GM18505 (cell line): ENCODE data around the gene SPHK2.
"Not testable (repeated sequence)": the region's sequence is repeated elsewhere in the genome, so short reads cannot be mapped to it uniquely, and the experiment has no call there.

Source experiments
- ATAC-seq: cut with Tn5 transposase; IDR thresholded peaks from one replicate; pipeline ENCODE4 v1.9.1; 2021; ENCODE audit not compliant: unreplicated experiment
- POLR2A ChIP-seq: IDR thresholded peaks from 4 replicates; pipeline ENCODE4 v1.6.1; 2011; ENCODE audit warnings: borderline replicate concordance; ENCODE audit not compliant: insufficient read depth, insufficient read length; ENCODE audit errors: extremely low read depth

The SPHK2 gene

GRCh38 chr19:48618916-48619691, at the start of gene SPHK2, which contains the start of gene RPL18:
Gene SPHK2 (plus strand): TSS chr19:48619506. CDS start chr19:48620515, 1,009 bp downstream.
Gene RPL18 (minus strand): TSS chr19:48619178. CDS start chr19:48619143, 35 bp downstream.
- ATAC-seq, result peak; percentile 83
- peak; percentile 98 for TF ChIP-seq POLR2A

GRCh38 chr19:48569814-48570213, 49.5 kb upstream of the SPHK2 start:
- no peak for ATAC-seq
- no peak for TF ChIP-seq POLR2A

GRCh38 chr19:48571378-48572162, 47.7 kb upstream of the SPHK2 start:
- no peak for TF ChIP-seq POLR2A
- ATAC-seq, result no peak

- no peak for TF ChIP-seq POLR2A
- no peak for ATAC-seq
Measured at GRCh38 chr19:48573163-48573505, 46.2 kb upstream of the SPHK2 start.

- no peak for ATAC-seq
- TF ChIP-seq POLR2A, result no peak
Measured at GRCh38 chr19:48575931-48576622, 43.2 kb upstream of the SPHK2 start.

GRCh38 chr19:48577908-48578307, 41.4 kb upstream of the SPHK2 start:
- not testable (repeated sequence) for ATAC-seq

GRCh38 chr19:48578891-48579290, 40.4 kb upstream of the SPHK2 start:
- ATAC-seq, result no peak
- TF ChIP-seq POLR2A, result no peak

- TF ChIP-seq POLR2A, result no peak
- no peak for ATAC-seq
Measured at GRCh38 chr19:48582168-48582567, 37.1 kb upstream of the SPHK2 start.

- TF ChIP-seq POLR2A, result no peak
- ATAC-seq, result no peak
Measured at GRCh38 chr19:48587387-48587786, 31.9 kb upstream of the SPHK2 start.

GRCh38 chr19:48588670-48589401, 30.5 kb upstream of the SPHK2 start:
- no peak for TF ChIP-seq POLR2A
- no peak for ATAC-seq

- no peak for ATAC-seq
- TF ChIP-seq POLR2A, result no peak
Measured at GRCh38 chr19:48591021-48591420, 28.3 kb upstream of the SPHK2 start.

- no peak for TF ChIP-seq POLR2A
- ATAC-seq, result no peak
Measured at GRCh38 chr19:48595171-48595570, 24.1 kb upstream of the SPHK2 start.

- ATAC-seq, result no peak
Measured at GRCh38 chr19:48595833-48596232, 23.5 kb upstream of the SPHK2 start.

More at GRCh38 chr19:48595833-48596232, 23.5 kb upstream of the SPHK2 start:
- no peak for TF ChIP-seq POLR2A
